Neuron (in vitro differentiated cells): Measurements from ENCODE around the gene RSPH10B2.
"Not testable (repeated sequence)": the region's sequence is repeated elsewhere in the genome, so short reads cannot be mapped to it uniquely, and the experiment has no call there.

Experiments
- H2AFZ ChIP-seq: one replicate; pipeline ENCODE4 v1.6.1; 2013; ENCODE audit warnings: low read depth, mild to moderate bottlenecking, inconsistent platforms, low read length, moderate library complexity
- H3K27me3 ChIP-seq: one replicate; pipeline ENCODE4 v1.6.1; 2013; ENCODE audit warnings: low read length; ENCODE audit not compliant: insufficient read depth
- H3K36me3 ChIP-seq: one replicate; pipeline ENCODE4 v1.6.1; 2013; ENCODE audit warnings: low read length; ENCODE audit not compliant: insufficient read depth
- H3K4me1 ChIP-seq: one replicate; pipeline ENCODE4 v1.6.1; 2013; ENCODE audit warnings: low read length; ENCODE audit not compliant: insufficient read depth
- H3K4me3 ChIP-seq: 2 replicates; pipeline ENCODE4 v1.5.1; 2013; ENCODE audit warnings: mild to moderate bottlenecking, low read length, moderate library complexity
- H3K9me3 ChIP-seq: one replicate; pipeline ENCODE4 v1.6.1; 2013; ENCODE audit warnings: low read length

The RSPH10B2 gene

DNA sequence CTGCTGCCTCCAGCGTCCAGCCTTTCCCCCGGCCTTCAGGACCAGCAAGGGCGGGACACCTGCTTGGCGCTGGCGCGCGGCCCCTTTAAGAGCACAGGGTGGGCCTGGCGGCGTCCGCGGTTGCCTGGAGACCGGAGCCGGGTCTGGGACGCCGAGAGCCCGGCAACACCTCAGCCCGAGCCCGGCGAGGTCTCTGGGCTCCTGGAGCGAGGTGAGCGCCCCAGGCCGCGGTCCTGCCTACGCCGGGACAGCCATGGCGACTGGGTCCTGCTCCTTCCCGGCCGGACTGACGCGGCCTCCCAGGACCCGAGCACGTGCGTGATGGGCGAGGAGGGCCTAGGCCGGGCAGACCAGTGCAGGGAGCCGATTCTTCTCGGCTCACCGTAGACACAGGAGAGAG is at the start of gene RSPH10B2:
TSS of gene RSPH10B2 (plus strand) at position 140 of the 400 bp plus-strand sequence. CDS start 3,575 bp downstream, outside the sequence.
- H3K36me3 ChIP-seq, H3K4me3 ChIP-seq, H2AFZ ChIP-seq, H3K4me1 ChIP-seq, H3K9me3 ChIP-seq, H3K27me3 ChIP-seq: not testable (repeated sequence)

DNA sequence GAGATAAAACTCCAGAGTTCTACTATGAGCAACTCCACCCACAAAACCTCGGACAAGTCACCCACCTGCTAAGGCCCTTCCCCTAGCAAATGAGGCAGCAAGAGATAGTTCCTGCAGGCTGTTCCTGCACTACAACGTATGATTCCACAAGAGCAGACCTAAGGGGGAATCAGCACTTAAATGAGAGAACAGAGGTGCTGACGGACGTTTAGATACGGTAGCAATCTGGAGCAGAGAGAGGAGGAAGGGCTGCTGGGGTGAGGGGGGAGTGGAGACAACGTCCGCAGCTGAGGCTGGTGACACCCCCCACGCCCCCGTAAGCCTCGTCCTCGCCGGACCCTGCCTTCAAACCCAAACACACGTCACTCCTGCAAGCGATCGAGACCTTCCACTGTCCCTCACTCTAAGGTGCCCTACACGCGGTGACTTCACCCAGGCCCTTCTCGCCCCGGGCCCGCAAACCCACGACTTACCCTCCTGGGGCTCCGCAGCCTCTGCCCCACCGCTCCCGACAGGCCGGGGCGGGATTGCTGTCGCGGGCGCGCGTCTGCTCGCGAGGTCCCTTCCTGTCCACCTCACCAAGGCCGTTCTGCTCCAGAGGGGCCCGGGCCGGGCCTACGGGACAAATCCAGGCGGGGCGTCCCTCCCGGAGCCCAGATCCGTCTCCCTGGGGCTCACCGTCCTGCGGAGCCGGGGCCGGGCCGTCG is 47.8 kb upstream of the RSPH10B2 start:
- Histone ChIP-seq H3K27me3 (no peaks in the 10 kb centered on the region), H3K4me3 (peak overlapping the region; percentile 68), H3K9me3 (peaks cover 29% of the 10 kb centered on the region), H3K4me1 (peaks cover 9% of the 10 kb centered on the region), H2AFZ (peak overlapping the region; percentile 54), H3K36me3 (peaks cover 32% of the 10 kb centered on the region)

DNA sequence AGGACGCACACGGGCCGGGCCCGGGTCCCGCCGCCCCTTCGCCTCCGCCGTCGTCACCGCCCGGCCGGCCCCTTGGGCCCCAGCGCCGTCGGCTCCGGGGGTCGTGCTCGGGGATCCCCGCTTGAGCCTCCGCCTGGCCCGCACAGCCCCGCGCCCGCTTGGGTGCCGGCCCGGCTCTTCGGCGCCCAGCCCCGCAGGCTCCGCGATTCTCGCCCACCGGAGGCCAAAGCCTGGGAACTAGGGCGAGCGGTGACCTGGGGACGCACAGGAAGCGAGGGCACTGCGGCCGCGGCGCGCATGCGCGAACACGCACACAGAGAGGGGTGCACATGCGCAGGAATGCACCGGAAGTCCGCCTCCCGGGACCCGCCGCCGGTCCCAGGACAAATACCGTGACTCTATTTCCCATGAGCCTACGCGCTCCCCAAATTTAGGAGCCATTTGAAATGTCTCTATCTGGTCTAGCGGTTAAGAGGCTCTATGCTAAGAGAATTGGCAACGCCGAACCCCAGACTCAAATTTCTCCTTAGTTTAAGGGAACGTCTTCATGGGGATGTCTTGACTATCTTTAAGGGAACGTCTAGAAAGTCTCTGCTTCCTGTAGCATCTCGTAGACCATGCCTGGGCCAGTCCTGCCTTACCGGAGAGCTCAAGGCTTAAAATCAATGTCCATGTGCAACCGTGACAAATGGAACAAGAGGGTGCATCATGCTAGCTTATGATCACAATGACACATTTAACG is 47.1 kb upstream of the RSPH10B2 start, which contains the start of gene ZNF12:
TSS of gene ZNF12 (minus strand) at position 282 of the 742 bp plus-strand sequence. CDS start 1,774 bp downstream, outside the sequence.
- Histone ChIP-seq H3K27me3 (no peaks in the 10 kb centered on the region), H3K4me1 (peaks cover 9% of the 10 kb centered on the region), H3K36me3 (peaks cover 25% of the 10 kb centered on the region), H3K9me3 (peaks cover 24% of the 10 kb centered on the region), H2AFZ (peak within 1 kb of the TSS; percentile 54), H3K4me3 (peak within 1 kb of the TSS; percentile 68)

DNA sequence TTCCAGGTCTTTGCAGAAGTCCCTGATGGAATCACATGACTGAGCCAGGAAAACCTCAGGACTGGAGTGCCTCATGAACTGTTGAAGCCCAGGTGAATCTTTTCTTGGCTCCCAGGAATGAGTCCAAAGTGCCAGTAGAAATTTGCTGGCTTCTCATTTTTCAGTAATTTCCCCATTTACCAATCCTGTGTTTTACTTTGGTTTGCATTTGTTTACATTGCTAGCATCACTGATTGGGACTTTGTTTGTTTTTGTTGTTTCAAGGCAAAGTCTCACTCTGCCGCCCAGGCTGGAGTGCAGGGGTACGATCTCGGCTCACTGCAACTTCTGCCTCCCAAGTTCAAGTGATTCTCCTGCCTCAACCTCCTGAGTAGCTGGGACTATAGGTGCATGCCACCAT is 45.6 kb upstream of the RSPH10B2 start:
- H3K36me3 ChIP-seq = peaks cover 15% of the 10 kb centered on the region
- H2AFZ ChIP-seq = no peak overlapping the region
- peaks cover 9% of the 10 kb centered on the region for H3K4me1 ChIP-seq
- H3K4me3 ChIP-seq = no peak overlapping the region
- no peaks in the 10 kb centered on the region for H3K27me3 ChIP-seq
- H3K9me3 ChIP-seq = peaks cover 14% of the 10 kb centered on the region

DNA sequence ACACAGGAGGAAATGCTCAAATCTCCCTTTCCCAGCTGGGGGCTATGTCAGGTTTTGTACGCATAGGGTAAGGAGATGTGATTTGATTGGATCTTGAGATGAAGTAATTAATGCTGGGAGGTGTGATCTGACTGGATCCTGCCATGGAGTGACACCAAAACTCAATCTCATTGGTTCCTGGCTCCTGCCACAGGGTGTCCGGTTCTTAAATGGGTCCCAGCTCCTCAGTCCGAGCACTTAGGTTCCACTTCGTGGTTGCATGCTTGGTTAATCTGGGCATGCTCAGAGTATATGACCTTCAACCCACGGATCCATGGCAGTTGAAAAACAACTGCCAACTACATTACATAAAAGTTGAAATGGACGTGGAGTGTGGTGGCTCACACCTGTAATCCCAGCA is 44.1 kb upstream of the RSPH10B2 start:
- no peak overlapping the region for H2AFZ ChIP-seq
- peaks cover 4% of the 10 kb centered on the region for H3K9me3 ChIP-seq
- H3K36me3 ChIP-seq = peaks cover 5% of the 10 kb centered on the region
- no peak overlapping the region for H3K4me3 ChIP-seq
- H3K4me1 ChIP-seq = peaks cover 9% of the 10 kb centered on the region
- no peaks in the 10 kb centered on the region for H3K27me3 ChIP-seq

DNA sequence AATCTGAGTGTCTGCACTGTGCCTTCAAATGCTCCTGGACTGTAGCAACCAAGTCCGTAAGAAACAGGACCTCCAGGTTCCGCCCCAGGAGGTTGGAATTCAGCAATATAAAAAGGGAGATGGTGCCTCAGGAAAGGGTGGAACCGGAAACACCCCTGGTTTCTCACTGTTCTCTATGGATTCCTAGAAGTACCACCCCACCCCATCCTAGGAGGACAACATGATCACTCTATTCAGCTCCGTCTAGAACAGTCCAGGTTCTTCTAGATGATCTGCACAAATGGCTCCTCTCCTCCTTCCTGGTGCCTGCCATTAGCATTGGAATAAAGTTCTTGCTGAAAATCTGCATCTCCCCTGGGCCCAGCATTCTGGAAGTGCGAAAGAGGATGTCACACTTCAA is 39.5 kb upstream of the RSPH10B2 start:
- H3K27me3 ChIP-seq = no peaks in the 10 kb centered on the region
- no peaks in the 10 kb centered on the region for H3K36me3 ChIP-seq
- no peak overlapping the region for H2AFZ ChIP-seq
- H3K4me1 ChIP-seq = no peaks in the 10 kb centered on the region
- H3K9me3 ChIP-seq = no peaks in the 10 kb centered on the region
- H3K4me3 ChIP-seq = no peak overlapping the region

DNA sequence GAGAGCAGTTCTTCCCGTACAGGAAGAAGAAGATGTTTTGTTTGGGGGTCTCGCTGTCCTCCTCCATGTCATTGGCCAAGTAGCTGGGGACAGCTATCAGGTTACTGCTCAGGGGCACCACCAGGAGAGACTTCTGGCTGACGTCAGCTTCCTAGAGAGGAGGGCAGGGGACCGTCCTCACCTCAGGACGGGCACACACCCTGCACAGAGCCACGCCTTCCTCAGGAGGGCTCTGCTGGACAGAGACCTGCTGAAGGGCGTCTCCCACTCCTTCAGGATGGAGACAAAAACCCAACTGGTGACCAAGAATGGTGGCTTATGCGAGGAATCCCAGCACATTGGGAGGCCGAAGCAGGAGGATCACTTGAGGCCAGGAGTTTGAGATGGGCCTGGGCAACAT is 38.0 kb upstream of the RSPH10B2 start:
- H3K9me3 ChIP-seq, H2AFZ ChIP-seq, H3K27me3 ChIP-seq, H3K4me1 ChIP-seq, H3K36me3 ChIP-seq, H3K4me3 ChIP-seq: not testable (repeated sequence)

DNA sequence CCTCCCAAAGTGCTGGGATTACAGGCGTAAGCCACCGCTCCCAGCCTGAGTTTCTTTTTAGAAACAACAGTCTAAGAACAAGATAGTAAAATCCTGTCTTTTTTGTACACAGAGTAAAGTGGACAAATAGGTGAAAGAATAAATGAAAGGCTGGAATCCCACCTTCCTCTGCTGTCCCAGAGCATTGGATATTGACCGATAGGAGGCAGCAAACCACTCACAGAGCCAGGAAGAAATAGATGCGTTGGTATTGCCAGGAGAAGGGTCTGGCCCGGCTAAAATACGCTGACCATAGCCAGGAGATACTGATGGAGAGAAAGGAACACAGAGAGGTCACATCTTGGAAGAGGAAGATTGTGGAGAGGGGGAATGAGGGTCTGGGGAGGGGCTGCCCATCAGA is 35.8 kb upstream of the RSPH10B2 start:
- no peak overlapping the region for H3K4me3 ChIP-seq
- no peak overlapping the region for H2AFZ ChIP-seq
- H3K36me3 ChIP-seq = no peaks in the 10 kb centered on the region
- H3K4me1 ChIP-seq = no peaks in the 10 kb centered on the region
- no peaks in the 10 kb centered on the region for H3K9me3 ChIP-seq
- no peaks in the 10 kb centered on the region for H3K27me3 ChIP-seq

DNA sequence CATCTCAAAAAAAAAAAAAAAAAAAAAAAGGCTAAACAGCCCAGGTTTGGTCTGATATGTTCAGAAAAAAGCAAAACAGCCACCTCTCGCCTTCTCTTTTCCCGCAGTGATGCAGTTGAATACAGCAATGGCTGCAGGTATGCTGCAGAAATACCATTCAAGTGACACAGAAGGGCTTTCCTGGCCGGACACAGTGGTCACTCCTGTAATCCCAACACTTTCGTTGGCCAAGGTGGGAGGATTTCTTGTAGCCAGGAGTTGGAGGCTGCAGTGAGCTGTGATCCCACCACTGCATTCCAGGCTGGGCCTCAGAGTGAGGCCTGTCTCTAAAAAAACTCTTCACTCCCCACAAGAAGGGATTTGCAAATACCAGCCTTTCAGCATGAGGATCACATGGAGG is 29.6 kb upstream of the RSPH10B2 start:
- H3K9me3 ChIP-seq, H2AFZ ChIP-seq, H3K4me1 ChIP-seq, H3K4me3 ChIP-seq, H3K27me3 ChIP-seq, H3K36me3 ChIP-seq: not testable (repeated sequence)

DNA sequence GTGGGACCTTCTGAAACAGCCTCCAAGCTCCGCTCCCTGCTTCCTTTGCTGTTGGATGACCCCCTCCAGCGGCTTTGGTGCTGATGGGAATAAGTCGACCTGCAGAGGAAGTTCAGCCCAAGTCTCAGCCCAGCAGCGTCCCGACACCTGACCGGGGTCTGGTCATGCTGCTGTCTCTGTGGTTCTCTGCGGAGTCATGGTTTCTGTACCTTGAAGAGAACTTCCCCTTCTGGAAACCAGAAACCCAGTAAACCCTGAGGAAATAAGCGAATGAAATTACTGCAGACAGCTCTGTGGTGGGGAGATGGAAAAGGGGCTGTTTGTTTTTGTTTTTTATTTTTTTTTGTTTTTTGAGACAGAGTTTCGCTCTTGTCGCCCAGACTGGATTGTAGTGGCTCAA is 28.9 kb upstream of the RSPH10B2 start:
- no peaks in the 10 kb centered on the region for H3K36me3 ChIP-seq
- no peak overlapping the region for H3K4me3 ChIP-seq
- no peak overlapping the region for H2AFZ ChIP-seq
- H3K9me3 ChIP-seq = no peaks in the 10 kb centered on the region
- H3K4me1 ChIP-seq = no peaks in the 10 kb centered on the region
- no peaks in the 10 kb centered on the region for H3K27me3 ChIP-seq

DNA sequence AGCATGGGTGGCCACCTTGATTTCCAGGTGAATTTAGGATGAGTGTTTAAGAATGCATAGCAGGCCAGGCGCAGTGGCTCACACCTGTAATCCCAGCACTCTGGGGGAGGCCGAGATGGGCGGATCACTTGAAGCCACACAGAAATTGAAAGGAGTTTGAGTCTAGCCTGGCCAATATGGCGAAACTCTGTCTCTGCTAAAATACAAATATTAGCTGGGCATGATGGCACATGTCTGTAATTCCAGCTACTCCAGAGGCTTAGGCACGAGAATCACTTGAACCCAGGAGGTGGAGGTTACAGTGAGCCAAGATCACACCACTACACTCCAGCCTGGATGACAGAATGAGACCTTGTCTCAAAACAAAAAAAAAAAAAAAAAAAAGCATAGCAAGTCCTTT is 27.6 kb upstream of the RSPH10B2 start:
- H3K4me1 ChIP-seq, H3K9me3 ChIP-seq, H2AFZ ChIP-seq, H3K36me3 ChIP-seq, H3K4me3 ChIP-seq, H3K27me3 ChIP-seq: not testable (repeated sequence)

DNA sequence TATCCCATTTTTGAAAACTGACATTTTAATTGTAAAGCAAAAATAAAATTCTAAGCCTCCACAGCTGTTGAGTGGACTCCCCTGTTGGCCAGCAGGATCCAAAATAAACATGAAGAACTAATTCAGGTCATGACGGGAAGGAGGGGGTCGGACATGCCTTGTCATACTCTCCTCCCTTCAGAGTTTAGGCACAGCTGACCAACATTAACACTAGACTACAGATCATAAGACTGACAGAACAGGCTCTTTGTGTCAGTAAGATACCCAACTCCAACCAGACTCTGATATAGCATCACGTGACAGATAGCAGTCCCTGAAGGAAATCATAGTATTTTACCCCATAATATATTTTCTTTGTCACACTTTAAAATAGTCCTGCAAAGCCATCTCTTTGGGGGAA is 26.2 kb upstream of the RSPH10B2 start:
- Histone ChIP-seq H3K27me3 (no peaks in the 10 kb centered on the region), H3K4me3 (no peak overlapping the region), H3K36me3 (peaks cover 6% of the 10 kb centered on the region), H3K9me3 (no peaks in the 10 kb centered on the region), H3K4me1 (peaks cover 6% of the 10 kb centered on the region), H2AFZ (no peak overlapping the region)

DNA sequence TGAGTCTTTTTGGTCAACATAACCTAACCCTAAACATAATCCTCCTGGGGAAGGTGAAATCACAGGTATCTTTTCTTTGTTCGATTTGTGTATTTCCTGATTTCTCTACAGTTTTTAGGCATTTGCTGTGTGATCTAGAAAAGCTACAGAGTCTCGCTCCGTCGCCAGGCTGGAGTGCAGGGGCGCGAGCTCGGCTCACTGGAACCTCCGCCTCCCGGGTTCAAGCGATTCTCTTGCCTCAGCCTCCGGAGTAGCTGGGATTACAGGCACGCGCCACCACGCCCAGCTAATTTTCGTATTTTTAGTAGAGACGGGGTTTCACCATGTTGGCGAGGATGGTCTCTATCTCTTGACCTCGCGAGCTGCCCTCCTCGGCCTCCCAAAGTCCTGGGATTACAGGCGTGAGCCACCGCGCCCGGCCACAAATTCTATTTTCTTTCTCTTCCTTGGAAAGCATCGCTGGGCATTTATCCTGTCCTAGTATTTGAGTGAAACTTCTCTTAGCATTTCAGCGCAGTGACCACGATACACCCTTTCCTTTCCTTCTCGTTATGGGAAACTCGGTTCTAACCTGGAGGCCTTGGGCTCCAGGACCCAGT is 24.9 kb upstream of the RSPH10B2 start:
- Histone ChIP-seq H3K4me3 (peak overlapping the region; percentile 81), H3K36me3 (peaks cover 12% of the 10 kb centered on the region), H2AFZ (peak overlapping the region; percentile 66)
- not testable (repeated sequence) for H3K9me3 ChIP-seq, H3K27me3 ChIP-seq, H3K4me1 ChIP-seq
